Bronchial epithelial cell (primary cell): Measurements from ENCODE around the gene ZNF175. TPM values are rescaled to one million over a fixed set of nuclear protein-coding genes. Genes with fewer than 3 reads are reported as not detected.
"Not testable (repeated sequence)": the region's sequence is repeated elsewhere in the genome, so short reads cannot be mapped to it uniquely, and the experiment has no call there.

Experiments used
- DNase-seq: peaks from one replicate; pipeline ENCODE4 v3.0.0-alpha.2; 2010; ENCODE audit warnings: low read depth
- FAIRE-seq: peaks from 2 replicates; lab custom pipeline; 2011; peaks lifted over from hg19 to GRCh38; lab: Jason Lieb, UNC
- H3K27me3 ChIP-seq: 2 replicates; pipeline ENCODE4 v1.5.1; 2011; ENCODE audit warnings: low read length; ENCODE audit not compliant: control insufficient read depth, insufficient read depth
- H3K36me3 ChIP-seq: 2 replicates; pipeline ENCODE4 v1.5.1; 2011; ENCODE audit warnings: low read length; ENCODE audit not compliant: control insufficient read depth, insufficient read depth
- H3K4me3 ChIP-seq: 2 replicates; pipeline ENCODE4 v1.5.1; 2011; ENCODE audit warnings: mild to moderate bottlenecking, low read depth, low read length, control low read depth
- total RNA-seq: library from RNA; depleted of rRNA; stranded (reverse); fragments of >200 nt; gene quantifications from 2 replicates; pipeline ENCODE4 v1.2.1, GENCODE V29; 2014
- TF ChIP-seq, protein P1 (sequence below): IDR thresholded peaks from 2 replicates; pipeline ENCODE4 v1.5.1; 2011; ENCODE audit warnings: mild to moderate bottlenecking, moderate library complexity, low read length, control low read depth, inconsistent platforms; ENCODE audit not compliant: insufficient read depth, severe bottlenecking

ZNF175 gene
- total RNA-seq, 1 donor from 2014 or later, result 1.6 TPM

DNA sequence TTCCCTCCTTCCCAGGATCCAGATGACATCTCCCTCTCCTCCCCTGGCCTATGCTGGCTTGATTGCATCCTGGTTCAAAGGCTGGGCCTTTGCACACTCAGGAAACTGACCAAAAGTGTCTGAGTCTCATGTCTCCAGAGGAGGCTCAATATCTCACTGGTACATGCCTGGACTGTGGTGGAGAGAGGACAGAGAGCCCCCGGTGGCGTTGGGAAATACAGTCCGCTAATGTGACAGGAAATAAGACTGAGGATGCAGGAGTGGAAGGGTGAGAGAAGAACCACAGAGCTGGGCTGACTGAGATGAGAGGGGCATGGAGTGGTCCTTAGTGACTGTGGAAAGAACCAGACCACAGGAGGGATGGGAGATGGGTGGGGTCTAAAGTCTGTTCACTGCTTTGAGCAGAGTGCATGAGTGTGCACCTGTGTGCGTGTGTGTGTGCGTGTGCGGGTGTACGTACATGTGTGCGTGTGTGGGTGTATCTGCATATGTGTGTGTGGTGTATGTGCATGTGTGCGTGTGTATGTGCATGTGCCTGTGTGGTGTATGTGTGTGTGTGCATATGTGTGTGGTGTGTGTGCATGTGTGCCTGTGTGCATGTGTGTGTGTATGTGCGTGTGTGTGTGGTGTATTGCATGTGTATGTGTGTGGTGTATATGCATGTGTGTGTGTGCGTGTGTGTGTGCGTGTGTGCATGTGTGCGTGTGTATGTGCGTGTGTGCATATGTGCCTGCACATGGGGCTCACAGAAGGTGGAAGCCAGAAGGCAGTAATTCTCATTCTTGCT is 57.3 kb downstream of the ZNF175 start:
- DNase-seq (no peak), FAIRE-seq (peak; percentile 98)
- TF ChIP-seq, protein P1, sequence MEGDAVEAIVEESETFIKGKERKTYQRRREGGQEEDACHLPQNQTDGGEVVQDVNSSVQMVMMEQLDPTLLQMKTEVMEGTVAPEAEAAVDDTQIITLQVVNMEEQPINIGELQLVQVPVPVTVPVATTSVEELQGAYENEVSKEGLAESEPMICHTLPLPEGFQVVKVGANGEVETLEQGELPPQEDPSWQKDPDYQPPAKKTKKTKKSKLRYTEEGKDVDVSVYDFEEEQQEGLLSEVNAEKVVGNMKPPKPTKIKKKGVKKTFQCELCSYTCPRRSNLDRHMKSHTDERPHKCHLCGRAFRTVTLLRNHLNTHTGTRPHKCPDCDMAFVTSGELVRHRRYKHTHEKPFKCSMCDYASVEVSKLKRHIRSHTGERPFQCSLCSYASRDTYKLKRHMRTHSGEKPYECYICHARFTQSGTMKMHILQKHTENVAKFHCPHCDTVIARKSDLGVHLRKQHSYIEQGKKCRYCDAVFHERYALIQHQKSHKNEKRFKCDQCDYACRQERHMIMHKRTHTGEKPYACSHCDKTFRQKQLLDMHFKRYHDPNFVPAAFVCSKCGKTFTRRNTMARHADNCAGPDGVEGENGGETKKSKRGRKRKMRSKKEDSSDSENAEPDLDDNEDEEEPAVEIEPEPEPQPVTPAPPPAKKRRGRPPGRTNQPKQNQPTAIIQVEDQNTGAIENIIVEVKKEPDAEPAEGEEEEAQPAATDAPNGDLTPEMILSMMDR, result no peak
- H3K4me3 ChIP-seq, result no peak overlapping the region
- H3K27me3 ChIP-seq, result no peaks in the 10 kb centered on the region
- no peaks in the 10 kb centered on the region for H3K36me3 ChIP-seq

DNA sequence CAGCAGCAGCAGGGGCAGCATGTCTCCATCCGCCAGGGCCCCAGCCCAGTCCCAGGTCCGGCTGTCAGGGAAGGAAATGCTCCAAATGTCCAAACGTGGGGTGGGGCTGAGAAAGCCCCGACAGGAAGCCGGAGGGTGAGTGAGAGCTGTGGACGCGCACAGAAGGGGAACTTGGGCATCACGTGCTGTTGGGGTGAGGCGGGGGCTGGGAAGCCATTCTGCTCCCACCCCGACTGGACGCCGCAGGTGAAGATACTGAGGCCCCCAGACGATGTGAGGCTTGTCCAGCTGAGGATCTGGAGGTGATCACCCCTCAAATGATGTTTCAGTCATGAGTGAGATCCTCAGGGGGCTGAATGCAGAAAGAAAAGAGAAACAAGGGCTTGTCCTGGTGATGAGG is 59.2 kb downstream of the ZNF175 start, which contains the start of gene SIGLEC5:
SIGLEC5 (minus strand) TSS at position 87 of the 400 bp plus-strand sequence; CDS start at position 21, 66 bp downstream.
- FAIRE-seq, DNase-seq, H3K4me3 ChIP-seq, H3K27me3 ChIP-seq, H3K36me3 ChIP-seq: not testable (repeated sequence)

DNA sequence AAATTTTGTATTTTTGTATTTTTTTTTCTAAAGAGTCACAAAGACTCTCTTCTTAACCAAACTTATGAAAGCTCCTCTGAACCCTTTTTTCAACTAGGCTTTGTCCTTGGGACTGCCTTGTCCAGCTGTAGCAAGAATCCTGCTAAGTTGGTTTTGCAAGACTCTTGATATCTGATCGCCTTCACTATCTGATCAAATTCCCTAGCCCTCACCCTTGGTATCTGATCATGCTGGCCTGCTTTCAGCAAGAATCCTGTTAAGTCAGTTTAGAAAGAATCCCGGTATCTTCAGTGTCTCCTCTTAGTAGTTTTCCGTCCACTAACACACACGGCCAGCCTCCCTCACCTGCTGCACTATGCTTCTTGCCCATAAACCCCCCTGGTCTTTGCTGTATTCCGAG is 61.0 kb downstream of the ZNF175 start:
- Histone ChIP-seq H3K27me3 (no peaks in the 10 kb centered on the region), H3K4me3 (no peak overlapping the region), H3K36me3 (no peaks in the 10 kb centered on the region)
- FAIRE-seq (no peak), DNase-seq (no peak)
- TF ChIP-seq, protein P1, result no peak

DNA sequence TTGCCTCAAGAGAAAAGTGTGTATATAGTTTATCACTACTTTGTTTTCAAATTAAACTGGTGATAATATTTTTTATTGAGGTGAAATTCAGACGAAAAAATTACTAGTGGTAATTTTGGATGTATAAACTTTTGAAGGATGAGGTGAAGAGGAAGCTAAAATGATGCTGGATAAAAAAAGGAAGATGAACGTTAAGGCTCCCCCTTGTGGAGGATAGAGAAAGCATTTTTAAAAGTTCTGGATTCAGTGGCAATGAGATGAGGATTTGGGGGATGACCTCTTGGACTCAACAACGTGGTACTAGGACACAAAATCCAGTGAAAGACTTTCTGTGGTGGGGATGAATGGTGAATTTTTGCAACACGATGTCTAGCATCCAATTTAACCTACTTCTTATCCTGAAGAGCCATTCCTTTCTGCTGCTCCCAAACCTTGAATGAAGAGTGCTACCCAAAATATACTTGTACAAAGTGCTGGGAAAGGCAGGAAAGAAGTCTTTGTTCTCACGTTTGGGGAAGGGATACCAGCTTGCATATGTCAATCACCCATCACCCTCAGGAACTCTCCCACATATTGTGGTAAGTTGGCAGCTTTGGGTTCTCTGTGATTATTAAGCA is 66.4 kb downstream of the ZNF175 start:
- DNase-seq (peak; percentile 1), FAIRE-seq (no peak)
- H3K4me3 ChIP-seq, result no peak overlapping the region
- no peaks in the 10 kb centered on the region for H3K27me3 ChIP-seq
- TF ChIP-seq, protein P1, result peak; percentile 32
- no peaks in the 10 kb centered on the region for H3K36me3 ChIP-seq

DNA sequence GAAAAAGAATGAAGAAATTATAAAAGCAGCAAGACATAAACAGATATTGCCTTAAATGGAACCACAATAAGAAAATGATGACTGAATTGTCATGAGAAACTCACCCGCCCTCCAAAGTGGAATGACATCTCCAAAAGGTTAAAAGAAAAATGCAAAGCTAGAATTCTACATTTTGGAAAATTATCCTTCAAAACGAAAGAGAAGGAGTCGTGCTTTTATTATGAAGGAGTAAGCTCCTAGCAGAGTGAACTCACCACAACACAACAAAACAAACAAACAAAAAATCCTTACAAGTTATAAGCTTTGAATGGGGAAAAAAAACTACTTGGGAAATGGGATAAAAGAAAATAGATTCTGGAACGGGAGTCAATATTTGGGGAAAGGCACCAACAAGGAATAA is 68.8 kb downstream of the ZNF175 start:
- TF ChIP-seq, protein P1, result no peak
- no peak for FAIRE-seq
- H3K27me3 ChIP-seq, result no peaks in the 10 kb centered on the region

DNA sequence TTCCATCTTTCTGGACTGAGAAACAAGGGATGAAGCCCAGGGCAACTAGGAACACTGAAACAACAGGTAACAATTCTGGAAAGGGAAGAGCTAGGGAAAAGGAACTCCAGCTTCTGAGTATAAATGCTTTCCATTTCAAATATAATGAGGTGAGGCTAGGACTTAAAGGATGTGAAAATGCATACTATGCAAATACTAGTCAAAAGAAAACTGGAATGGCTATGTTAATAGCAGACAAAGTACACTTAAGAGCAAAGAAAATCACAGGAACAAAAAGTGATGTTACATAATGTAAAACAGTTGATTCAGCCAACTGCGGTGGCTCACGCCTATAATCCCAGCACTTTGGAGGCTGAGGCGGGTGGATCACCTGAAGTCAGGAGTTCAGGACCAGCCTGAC is 69.3 kb downstream of the ZNF175 start:
- no peaks in the 10 kb centered on the region for H3K27me3 ChIP-seq
- no peak overlapping the region for H3K4me3 ChIP-seq
- FAIRE-seq (no peak), DNase-seq (no peak)
- no peaks in the 10 kb centered on the region for H3K36me3 ChIP-seq
- TF ChIP-seq, protein P1, result no peak

More for the DNA sequence above, 68.8 kb downstream of the ZNF175 start:
- H3K36me3 ChIP-seq, result no peaks in the 10 kb centered on the region
- DNase-seq, result no peak
- no peak overlapping the region for H3K4me3 ChIP-seq
